ENCODE measurements around the gene ZNF683.

- no peak for TF ChIP-seq EZH2 (IDR thresholded peaks at IDR 0.05)
- no peak for TF ChIP-seq POLR2AphosphoS5 (IDR thresholded peaks at IDR 0.05; ENCODE audit: borderline replicate concordance, low read depth, low read length)
Measured at GRCh38 chr1:26336477-26337205, 35.9 kb downstream of the ZNF683 start.

All from SK-N-MC (cell line).